ENCODE measurements around the gene LRRTM3.

Gene LRRTM3

DNA sequence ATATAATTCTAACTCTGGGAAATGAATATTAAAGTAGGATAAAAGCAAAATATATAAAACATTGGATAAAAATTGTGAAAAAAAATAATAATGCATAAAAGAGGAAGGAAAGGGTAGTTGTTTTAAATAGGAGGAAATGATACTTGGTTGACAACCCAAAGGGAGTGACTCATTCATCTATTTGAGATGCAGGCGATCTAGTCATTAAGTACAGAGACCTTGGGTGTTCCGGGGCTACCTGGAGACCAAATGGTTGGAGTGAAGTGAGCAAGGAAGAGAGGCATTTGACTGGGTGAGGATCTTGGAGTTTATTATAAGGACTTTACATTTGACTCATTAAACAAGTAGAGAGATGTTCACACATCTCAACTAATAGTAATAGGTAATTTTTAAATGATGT is 111.0 kb downstream of the LRRTM3 start:
- TF ChIP-seq, protein P1, sequence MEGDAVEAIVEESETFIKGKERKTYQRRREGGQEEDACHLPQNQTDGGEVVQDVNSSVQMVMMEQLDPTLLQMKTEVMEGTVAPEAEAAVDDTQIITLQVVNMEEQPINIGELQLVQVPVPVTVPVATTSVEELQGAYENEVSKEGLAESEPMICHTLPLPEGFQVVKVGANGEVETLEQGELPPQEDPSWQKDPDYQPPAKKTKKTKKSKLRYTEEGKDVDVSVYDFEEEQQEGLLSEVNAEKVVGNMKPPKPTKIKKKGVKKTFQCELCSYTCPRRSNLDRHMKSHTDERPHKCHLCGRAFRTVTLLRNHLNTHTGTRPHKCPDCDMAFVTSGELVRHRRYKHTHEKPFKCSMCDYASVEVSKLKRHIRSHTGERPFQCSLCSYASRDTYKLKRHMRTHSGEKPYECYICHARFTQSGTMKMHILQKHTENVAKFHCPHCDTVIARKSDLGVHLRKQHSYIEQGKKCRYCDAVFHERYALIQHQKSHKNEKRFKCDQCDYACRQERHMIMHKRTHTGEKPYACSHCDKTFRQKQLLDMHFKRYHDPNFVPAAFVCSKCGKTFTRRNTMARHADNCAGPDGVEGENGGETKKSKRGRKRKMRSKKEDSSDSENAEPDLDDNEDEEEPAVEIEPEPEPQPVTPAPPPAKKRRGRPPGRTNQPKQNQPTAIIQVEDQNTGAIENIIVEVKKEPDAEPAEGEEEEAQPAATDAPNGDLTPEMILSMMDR (IDR thresholded peaks at IDR 0.05; ENCODE audit: control insufficient read depth, extremely low read depth, insufficient read depth): no peak
- no peak for DNase-seq (ENCODE audit: low read depth)
- no peak overlapping the region for H3K4me3 ChIP-seq (ENCODE audit: low read depth, low read length)

DNA sequence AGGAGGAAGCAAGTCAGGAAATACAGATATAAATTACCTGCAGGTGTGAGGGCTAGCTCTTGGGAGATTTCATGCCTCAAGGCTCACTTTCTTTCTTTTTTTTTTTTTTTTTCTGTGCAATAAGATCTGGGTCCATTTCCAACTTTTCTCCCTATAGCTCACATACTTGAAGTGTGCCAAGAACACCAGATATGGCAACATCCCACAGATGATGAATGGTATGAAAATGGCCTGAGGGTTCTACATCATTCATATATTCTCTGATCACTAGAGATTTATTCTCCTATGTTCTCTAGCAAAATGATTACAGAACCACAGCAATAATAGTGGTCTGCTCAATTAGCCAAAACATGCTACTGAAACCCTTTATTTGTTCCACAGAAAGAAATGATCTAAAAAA is 117.2 kb downstream of the LRRTM3 start:
- TF ChIP-seq, protein P1 (IDR thresholded peaks at IDR 0.05; ENCODE audit: control insufficient read depth, extremely low read depth, insufficient read depth): no peak
- DNase-seq (ENCODE audit: low read depth): no peak

DNA sequence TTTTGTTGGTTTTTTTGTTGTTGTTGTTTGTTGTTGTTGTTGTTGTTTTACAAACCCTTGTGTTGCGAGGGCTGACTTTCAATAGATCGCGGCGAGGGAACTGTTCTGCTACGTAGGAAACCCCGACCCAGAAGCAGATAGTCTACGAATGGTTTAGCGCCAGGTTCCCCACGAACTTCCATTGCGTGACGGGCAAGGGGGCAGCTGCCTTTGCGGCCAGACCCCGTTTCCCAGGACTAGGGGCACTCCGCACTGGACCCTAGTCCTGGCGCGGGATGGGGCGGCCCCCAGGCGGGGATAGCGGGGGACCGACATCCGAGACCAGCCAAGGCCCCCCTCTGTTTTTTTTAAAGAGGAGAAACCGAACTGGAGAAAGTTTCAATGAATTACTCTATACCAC is 119.6 kb downstream of the LRRTM3 start:
- DNase-seq (ENCODE audit: low read depth): no peak
- TF ChIP-seq, protein P1 (IDR thresholded peaks at IDR 0.05; ENCODE audit: control insufficient read depth, extremely low read depth, insufficient read depth): no peak
- H3K4me3 ChIP-seq (ENCODE audit: low read depth, low read length): no peak overlapping the region

More for the DNA sequence above, 117.2 kb downstream of the LRRTM3 start:
- H3K4me3 ChIP-seq (ENCODE audit: low read depth, low read length): no peak overlapping the region

DNA sequence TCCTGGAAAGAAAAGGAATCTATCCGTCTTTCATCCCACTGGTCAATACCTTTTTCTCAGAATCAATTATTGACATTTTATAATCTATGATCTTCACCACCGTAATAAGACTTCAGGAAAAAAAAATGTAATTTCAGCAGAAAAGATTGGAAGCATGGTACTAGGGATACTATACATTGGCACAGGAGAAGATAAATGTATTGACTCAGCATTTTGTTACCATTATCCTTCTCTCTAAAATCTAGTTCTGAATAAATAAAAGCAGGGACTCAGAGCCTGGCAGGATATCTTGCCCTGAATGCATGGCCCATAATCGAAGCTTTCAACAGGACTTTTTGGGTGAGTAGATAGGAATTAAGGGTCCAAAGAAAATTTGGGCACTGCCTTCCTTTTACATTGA is 120.7 kb downstream of the LRRTM3 start:
- TF ChIP-seq, protein P1 (IDR thresholded peaks at IDR 0.05; ENCODE audit: control insufficient read depth, extremely low read depth, insufficient read depth): no peak
- H3K4me3 ChIP-seq (ENCODE audit: low read depth, low read length): no peak overlapping the region
- no peak for DNase-seq (ENCODE audit: low read depth)

DNA sequence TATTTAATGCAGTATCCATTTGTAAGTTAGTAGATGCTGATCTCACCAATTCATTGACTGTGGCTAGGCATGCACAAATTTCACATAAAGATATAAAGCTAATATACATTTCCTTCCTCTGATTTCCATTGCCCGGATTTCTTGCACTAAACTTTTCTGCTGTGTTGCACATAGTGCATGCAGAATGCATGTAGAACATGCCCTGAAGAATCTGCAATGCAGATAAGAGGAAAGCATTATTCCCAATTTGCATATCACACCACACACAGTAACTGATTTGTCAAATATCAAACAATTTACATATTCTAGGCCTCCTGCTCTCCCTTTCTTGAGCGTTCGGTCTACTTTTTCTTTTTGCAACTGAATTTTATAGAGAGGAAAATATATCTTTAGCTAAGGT is 124.2 kb downstream of the LRRTM3 start:
- TF ChIP-seq, protein P1 (IDR thresholded peaks at IDR 0.05; ENCODE audit: control insufficient read depth, extremely low read depth, insufficient read depth): no peak
- no peak for DNase-seq (ENCODE audit: low read depth)
- no peak overlapping the region for H3K4me3 ChIP-seq (ENCODE audit: low read depth, low read length)

DNA sequence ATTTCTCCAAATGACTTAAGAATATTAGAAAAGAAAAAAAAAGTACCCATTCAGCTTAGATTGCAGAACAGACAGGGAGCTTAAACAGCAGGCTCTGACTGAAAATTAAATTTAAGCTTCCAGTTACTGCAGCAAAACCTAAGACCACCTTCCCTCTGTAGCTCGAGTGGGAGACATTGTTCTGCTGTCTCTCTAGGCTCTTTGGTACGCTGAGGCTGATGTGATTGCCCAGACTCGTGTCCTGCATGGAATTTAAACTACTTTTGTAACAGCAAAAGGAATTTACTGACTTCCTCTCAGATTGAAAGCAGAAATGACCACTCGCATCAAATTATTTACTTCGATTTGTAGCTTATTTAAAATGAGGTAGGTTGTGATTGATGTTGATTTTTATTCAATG is 124.6 kb downstream of the LRRTM3 start:
- H3K4me3 ChIP-seq (ENCODE audit: low read depth, low read length): no peak overlapping the region
- DNase-seq (ENCODE audit: low read depth): no peak
- TF ChIP-seq, protein P1 (IDR thresholded peaks at IDR 0.05; ENCODE audit: control insufficient read depth, extremely low read depth, insufficient read depth): no peak

DNA sequence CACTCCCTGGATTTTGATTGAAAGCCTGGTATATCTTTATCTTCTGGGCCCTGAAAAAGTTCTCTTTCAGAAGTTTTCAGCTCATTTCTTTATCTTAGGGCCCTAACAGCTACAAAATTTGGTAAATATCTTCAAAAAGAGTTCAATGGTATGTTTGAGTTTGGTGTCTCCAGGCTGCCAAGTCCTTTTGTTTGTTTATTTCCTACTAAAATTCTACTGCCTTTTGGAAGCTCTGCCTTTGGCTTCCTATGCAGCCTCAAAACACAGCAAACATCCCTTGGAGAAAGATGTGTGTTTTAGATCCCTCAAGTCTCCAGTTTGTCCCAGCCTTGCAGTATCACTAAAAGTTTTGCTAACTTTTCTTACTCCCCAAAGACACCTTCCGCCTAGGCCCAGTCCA is 146.8 kb downstream of the LRRTM3 start:
- no peak for DNase-seq (ENCODE audit: low read depth)
- TF ChIP-seq, protein P1 (IDR thresholded peaks at IDR 0.05; ENCODE audit: control insufficient read depth, extremely low read depth, insufficient read depth): no peak
- H3K4me3 ChIP-seq (ENCODE audit: low read depth, low read length): no peak overlapping the region

All from LNCaP clone FGC (cell line).